Activated T-cell treated with anti-CD3 and anti-CD28 coated beads, Interleukin-2, amount 50 U/mL, for 4 hours (primary cell): Measurements from ENCODE around the gene SHANK2. TPM values are rescaled to one million over a fixed set of nuclear protein-coding genes. Genes with fewer than 3 reads are reported as not detected.

Experiments used
- ATAC-seq, 2 donors: fragments of 200-7000 bp; cut with Tn5 transposase; one replicate each; pipeline ENCODE4 v1.10.0; 2021
- DNase-seq: peaks from one replicate; pipeline ENCODE4 v3.0.0-alpha.2; 2020
- H3K27me3 Mint-ChIP-seq: one replicate; pipeline ENCODE4 v1.8.0; 2021; ENCODE audit warnings: low read depth, mixed read lengths
- H3K36me3 Mint-ChIP-seq: one replicate; pipeline ENCODE4 v1.8.0; 2022; ENCODE audit warnings: mixed read lengths; ENCODE audit not compliant: insufficient read depth
- H3K4me1 Mint-ChIP-seq: one replicate; pipeline ENCODE4 v1.8.0; 2021; ENCODE audit warnings: low read depth, mixed read lengths
- H3K4me3 Mint-ChIP-seq: one replicate; pipeline ENCODE4 v1.8.0; 2021; ENCODE audit warnings: mild to moderate bottlenecking, moderate library complexity, mixed read lengths
- H3K9me3 Mint-ChIP-seq: one replicate; pipeline ENCODE4 v1.8.0; 2021; ENCODE audit warnings: mixed read lengths
- total RNA-seq, 3 donors: library from RNA; stranded (reverse); gene quantifications; one replicate each; pipeline ENCODE4 v1.2.1, GENCODE V29; 2021

The SHANK2 gene
- total RNA-seq, 3 donors from 2014 or later = 0.11 to 0.48 (median 0.38) TPM

- peaks cover 3% of the 10 kb centered on the region for H3K9me3 Mint-ChIP-seq
- ATAC-seq (no peak), DNase-seq (no peak)
- H3K4me3 Mint-ChIP-seq = no peak overlapping the region
- H3K36me3 Mint-ChIP-seq = no peaks in the 10 kb centered on the region
- H3K27me3 Mint-ChIP-seq = no peaks in the 10 kb centered on the region
- H3K4me1 Mint-ChIP-seq = no peaks in the 10 kb centered on the region
Measured at GRCh38 chr11:71209656-71210055, 42.7 kb downstream of the SHANK2 start.

- no peaks in the 10 kb centered on the region for H3K27me3 Mint-ChIP-seq
- peaks cover 3% of the 10 kb centered on the region for H3K9me3 Mint-ChIP-seq
- H3K4me1 Mint-ChIP-seq = no peaks in the 10 kb centered on the region
- H3K4me3 Mint-ChIP-seq = no peak overlapping the region
- ATAC-seq (no peak), DNase-seq (no peak)
- no peaks in the 10 kb centered on the region for H3K36me3 Mint-ChIP-seq
Measured at GRCh38 chr11:71209181-71209580, 43.2 kb downstream of the SHANK2 start.

GRCh38 chr11:71208011-71208774, 44.2 kb downstream of the SHANK2 start:
- Mint-ChIP-seq H3K4me3 (no peak overlapping the region), H3K36me3 (no peaks in the 10 kb centered on the region), H3K27me3 (no peaks in the 10 kb centered on the region), H3K4me1 (no peaks in the 10 kb centered on the region), H3K9me3 (peaks cover 3% of the 10 kb centered on the region)
- DNase-seq (no peak), ATAC-seq (no peak)

- H3K27me3 Mint-ChIP-seq = no peaks in the 10 kb centered on the region
- H3K4me1 Mint-ChIP-seq = no peaks in the 10 kb centered on the region
- ATAC-seq (no peak), DNase-seq (no peak)
- H3K36me3 Mint-ChIP-seq = no peaks in the 10 kb centered on the region
- no peak overlapping the region for H3K4me3 Mint-ChIP-seq
- H3K9me3 Mint-ChIP-seq = peaks cover 3% of the 10 kb centered on the region
Measured at GRCh38 chr11:71207563-71207962, 44.8 kb downstream of the SHANK2 start.

GRCh38 chr11:71206186-71206585, 46.2 kb downstream of the SHANK2 start:
- Mint-ChIP-seq H3K4me3 (no peak overlapping the region), H3K4me1 (no peaks in the 10 kb centered on the region), H3K36me3 (no peaks in the 10 kb centered on the region), H3K27me3 (no peaks in the 10 kb centered on the region), H3K9me3 (peaks cover 3% of the 10 kb centered on the region)
- ATAC-seq (no peak), DNase-seq (no peak)

- Mint-ChIP-seq H3K4me3 (no peak overlapping the region), H3K36me3 (no peaks in the 10 kb centered on the region), H3K27me3 (no peaks in the 10 kb centered on the region), H3K4me1 (no peaks in the 10 kb centered on the region), H3K9me3 (peaks cover 3% of the 10 kb centered on the region)
- ATAC-seq = no peak
- DNase-seq = no peak
Measured at GRCh38 chr11:71204748-71205664, 47.4 kb downstream of the SHANK2 start.

GRCh38 chr11:71204294-71204693, 48.1 kb downstream of the SHANK2 start:
- Mint-ChIP-seq H3K36me3 (no peaks in the 10 kb centered on the region), H3K9me3 (peaks cover 3% of the 10 kb centered on the region), H3K27me3 (no peaks in the 10 kb centered on the region), H3K4me3 (no peak overlapping the region), H3K4me1 (no peaks in the 10 kb centered on the region)
- no peak for DNase-seq
- ATAC-seq = no peak

- ATAC-seq (no peak), DNase-seq (no peak)
- Mint-ChIP-seq H3K36me3 (no peaks in the 10 kb centered on the region), H3K4me1 (no peaks in the 10 kb centered on the region), H3K9me3 (peaks cover 2% of the 10 kb centered on the region), H3K27me3 (no peaks in the 10 kb centered on the region), H3K4me3 (no peak overlapping the region)
Measured at GRCh38 chr11:71203681-71204080, 48.7 kb downstream of the SHANK2 start.

GRCh38 chr11:71202966-71203365, 49.4 kb downstream of the SHANK2 start:
- no peak overlapping the region for H3K4me3 Mint-ChIP-seq
- no peak for ATAC-seq
- H3K27me3 Mint-ChIP-seq = no peaks in the 10 kb centered on the region
- no peak for DNase-seq
- H3K9me3 Mint-ChIP-seq = no peaks in the 10 kb centered on the region
- H3K4me1 Mint-ChIP-seq = no peaks in the 10 kb centered on the region
- H3K36me3 Mint-ChIP-seq = no peaks in the 10 kb centered on the region

GRCh38 chr11:71202598-71202944, 49.8 kb downstream of the SHANK2 start:
- H3K4me3 Mint-ChIP-seq = no peak overlapping the region
- H3K36me3 Mint-ChIP-seq = no peaks in the 10 kb centered on the region
- DNase-seq (no peak), ATAC-seq (no peak)
- H3K4me1 Mint-ChIP-seq = no peaks in the 10 kb centered on the region
- H3K9me3 Mint-ChIP-seq = no peaks in the 10 kb centered on the region
- H3K27me3 Mint-ChIP-seq = no peaks in the 10 kb centered on the region

Other genes with a start within 250 kb of the SHANK2 start
- gene DHCR7, start 195.8 kb upstream of the SHANK2 start, total RNA-seq = 10 to 100 TPM; 29.8 to 39.2 (median 32.0) TPM
- gene NADSYN1, start 200.6 kb upstream of the SHANK2 start, total RNA-seq = 10 to 100 TPM; 29.4 to 43.1 (median 30.6) TPM